ENCODE measurements around the gene GARRE1.

Gene GARRE1

DNA sequence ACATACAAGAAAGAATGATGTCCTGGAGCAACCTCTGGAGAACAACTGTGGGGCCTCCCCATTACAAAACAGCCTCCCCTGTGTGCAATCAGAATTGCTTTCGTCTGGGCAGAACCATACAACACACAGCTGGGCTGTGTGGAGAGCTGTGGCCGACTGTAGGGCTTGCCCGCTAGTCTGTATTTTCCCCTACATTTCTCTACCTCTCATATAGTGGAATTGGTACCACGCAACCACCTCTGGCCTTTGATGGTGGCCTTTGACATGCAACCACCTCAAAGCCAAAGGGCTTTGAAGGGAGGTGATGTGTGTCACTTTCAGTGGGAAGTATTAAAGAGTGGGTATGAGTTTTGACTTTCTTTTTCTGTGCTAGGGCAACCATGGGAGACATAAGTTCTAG is 34.0 kb downstream of the GARRE1 start:
- DNase-seq (ENCODE audit: low read depth, low spot score): no peak

GRCh38 chr19:34291235-34291634 is 36.9 kb downstream of the GARRE1 start:
- DNase-seq (ENCODE audit: low read depth, low spot score): no peak

- no peak for DNase-seq (ENCODE audit: low read depth, low spot score)
These were observed 40.7 kb downstream of the GARRE1 start for GRCh38 chr19:34295103-34295502.

DNA sequence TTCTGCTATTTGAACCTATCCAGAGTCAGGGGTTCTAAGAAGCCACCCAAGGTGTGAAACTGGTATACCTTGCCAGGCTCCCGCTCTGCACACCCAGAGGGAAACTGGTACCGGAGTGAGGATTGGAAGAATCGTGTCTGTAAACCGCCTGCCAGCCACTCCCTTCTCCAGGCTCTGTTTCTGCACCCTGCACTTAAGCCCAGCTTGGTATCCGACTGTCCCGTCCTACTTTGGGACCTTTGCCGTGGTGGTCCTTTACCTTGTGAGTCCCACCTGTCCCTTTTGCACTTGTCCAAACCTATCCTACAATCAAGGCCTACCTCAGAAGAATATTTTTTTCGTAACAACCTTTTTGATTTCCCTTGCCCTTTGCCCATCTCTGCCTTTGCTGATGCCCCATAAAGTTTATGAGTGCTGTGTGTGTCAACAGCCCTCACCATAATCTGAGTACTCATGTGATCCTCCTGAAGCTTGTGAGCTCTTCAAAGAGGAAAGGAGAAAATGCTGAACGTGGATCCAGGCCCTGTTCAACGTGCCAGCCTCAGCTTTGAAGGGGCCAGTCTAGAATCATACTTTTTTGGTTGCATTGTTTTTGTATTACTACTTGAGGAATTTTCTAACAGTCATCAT is 44.7 kb downstream of the GARRE1 start:
- no peak for DNase-seq (ENCODE audit: low read depth, low spot score)

- no peak for DNase-seq (ENCODE audit: low read depth, low spot score)
These were observed 45.2 kb downstream of the GARRE1 start for GRCh38 chr19:34299576-34299975.

- DNase-seq (ENCODE audit: low read depth, low spot score): no peak
These were observed 46.0 kb downstream of the GARRE1 start for GRCh38 chr19:34300380-34300779.

GRCh38 chr19:34300962-34301361 is 46.6 kb downstream of the GARRE1 start:
- no peak for DNase-seq (ENCODE audit: low read depth, low spot score)

All from ELF-1 (cell line).